GM23248 (cell line): ENCODE data around the gene CSH1.

Experiments used
- EZH2 ChIP-seq: fragments of 200-600 bp; sonication (generic); IDR thresholded peaks from 2 replicates; pipeline ENCODE4 v1.6.1; 2018; ENCODE audit warnings: antibody characterized with exemption, mild to moderate bottlenecking; ENCODE audit not compliant: insufficient read depth, poor library complexity, severe bottlenecking
- EZH2phosphoT487 ChIP-seq: fragments of 200-600 bp; sonication (generic); IDR thresholded peaks from 2 replicates; pipeline ENCODE4 v1.6.1; 2018; ENCODE audit warnings: antibody characterized with exemption, moderate library complexity, mild to moderate bottlenecking, low read depth; ENCODE audit not compliant: insufficient read depth

- no peak for TF ChIP-seq EZH2
- no peak for TF ChIP-seq EZH2phosphoT487
Observed at GRCh38 chr17:63919311-63919723, 22.9 kb upstream of the CSH1 start.
